PFSK-1 (cell line): Measurements from ENCODE around the gene ATP8A1.

Experiments used
- FOXP2 ChIP-seq: optimal IDR thresholded peaks from 2 replicates; pipeline ENCODE3; 2011; ENCODE audit warnings: borderline replicate concordance, control low read depth, inconsistent platforms; ENCODE audit not compliant: insufficient read depth; ENCODE audit errors: extremely low read length, extremely low read depth
- POLR2AphosphoS5 ChIP-seq: IDR thresholded peaks from 2 replicates; pipeline ENCODE4 v1.6.1; 2012; ENCODE audit warnings: low read depth, mild to moderate bottlenecking, control low read depth, low read length, moderate library complexity
- REST ChIP-seq, 2 experiments: IDR thresholded peaks; 2 replicates each; pipeline versions ENCODE4 v1.6.1 to v1.8.0; 2011 to 2012; ENCODE audit warnings: low read depth in 2 of 2, low read length in 2 of 2, control low read depth in 1 of 2, inconsistent platforms in 1 of 2, mild to moderate bottlenecking in 1 of 2, moderate library complexity in 1 of 2; ENCODE audit not compliant: insufficient read depth in 1 of 2
- SIN3A ChIP-seq: IDR thresholded peaks from 2 replicates; pipeline ENCODE4 v1.6.1; 2012; ENCODE audit warnings: mild to moderate bottlenecking, low read length, moderate library complexity, borderline replicate concordance; ENCODE audit not compliant: insufficient read depth
- TAF1 ChIP-seq: IDR thresholded peaks from 2 replicates; pipeline ENCODE4 v1.6.1; 2012; ENCODE audit warnings: low read length, control low read depth, borderline replicate concordance; ENCODE audit not compliant: insufficient read depth

The ATP8A1 gene

GRCh38 chr4:42549896-42550295, 107.0 kb downstream of the ATP8A1 start:
- TF ChIP-seq TAF1 = no peak
- TF ChIP-seq POLR2AphosphoS5 = no peak
- no peak for TF ChIP-seq FOXP2
- no peak for TF ChIP-seq REST (IDR thresholded peaks at IDR 0.05; ENCODE audit: insufficient read depth in 1 of 2, low read depth in 2 of 2, low read length in 2 of 2)
- TF ChIP-seq SIN3A = no peak

GRCh38 chr4:42547805-42548204, 109.1 kb downstream of the ATP8A1 start:
- no peak for TF ChIP-seq TAF1

GRCh38 chr4:42543762-42544161, 113.1 kb downstream of the ATP8A1 start:
- TF ChIP-seq REST (IDR thresholded peaks at IDR 0.05; ENCODE audit: insufficient read depth in 1 of 2, low read depth in 2 of 2, low read length in 2 of 2) (no peak), POLR2AphosphoS5 (no peak), FOXP2 (no peak), TAF1 (no peak), SIN3A (no peak)

GRCh38 chr4:42543126-42543525, 113.8 kb downstream of the ATP8A1 start:
- TF ChIP-seq FOXP2 (no peak), TAF1 (no peak), REST (IDR thresholded peaks at IDR 0.05; ENCODE audit: insufficient read depth in 1 of 2, low read depth in 2 of 2, low read length in 2 of 2) (no peak), SIN3A (no peak), POLR2AphosphoS5 (no peak)

GRCh38 chr4:42541647-42542046, 115.3 kb downstream of the ATP8A1 start:
- TF ChIP-seq POLR2AphosphoS5 (no peak), REST (IDR thresholded peaks at IDR 0.05; ENCODE audit: insufficient read depth in 1 of 2, low read depth in 2 of 2, low read length in 2 of 2) (no peak), TAF1 (no peak), FOXP2 (no peak), SIN3A (no peak)
